ENCODE measurements around the gene KLC4. TPM values are rescaled to one million over a fixed set of nuclear protein-coding genes. Genes with fewer than 3 reads are reported as not detected.
"Not testable (repeated sequence)": the region's sequence is repeated elsewhere in the genome, so short reads cannot be mapped to it uniquely, and the experiment has no call there.

KLC4 gene
- total and polyA plus RNA-seq, 12 donors, result 17.9 to 43.7 (median 28.3) TPM

DNA sequence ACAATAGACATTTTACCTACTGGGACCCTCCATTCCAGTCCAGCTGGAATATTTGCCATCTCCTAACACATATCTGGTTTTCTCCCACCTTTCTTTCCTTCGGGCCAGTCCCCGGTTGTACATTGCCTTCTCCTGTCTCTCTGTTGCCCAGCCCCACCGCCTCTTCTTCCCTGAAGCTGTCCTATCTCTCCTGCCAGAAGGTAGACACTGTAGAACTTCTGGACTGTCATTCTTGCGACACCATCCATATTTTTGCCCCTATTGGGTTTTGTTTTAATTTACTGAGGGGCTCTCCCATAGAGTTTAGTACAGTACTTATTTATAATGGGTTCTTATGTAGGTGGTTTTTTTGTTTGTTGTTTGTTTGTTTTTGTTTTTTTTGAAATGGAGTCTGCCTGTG is 21.6 kb downstream of the KLC4 start:
- Histone ChIP-seq H3K27me3 (peaks cover 0 to 18% (median 15%) of the 10 kb centered on the region in 7 donors), H3K36me3 (no peaks in the 10 kb centered on the region), H3K27ac (no peak overlapping the region), H3K9me3 (no peaks in the 10 kb centered on the region), H3K4me1 (peaks cover 0 to 12% (median 10%) of the 10 kb centered on the region in 9 donors), H3K4me3 (no peak overlapping the region)
- intact Hi-C loops (cut with DNase I), result no loop called here
- ATAC-seq (no peak), DNase-seq (no peak)
- 92 to 97% methylated on average over 4 of the region's 4 CpGs for WGBS, 2 donors
- TF ChIP-seq, protein P1, sequence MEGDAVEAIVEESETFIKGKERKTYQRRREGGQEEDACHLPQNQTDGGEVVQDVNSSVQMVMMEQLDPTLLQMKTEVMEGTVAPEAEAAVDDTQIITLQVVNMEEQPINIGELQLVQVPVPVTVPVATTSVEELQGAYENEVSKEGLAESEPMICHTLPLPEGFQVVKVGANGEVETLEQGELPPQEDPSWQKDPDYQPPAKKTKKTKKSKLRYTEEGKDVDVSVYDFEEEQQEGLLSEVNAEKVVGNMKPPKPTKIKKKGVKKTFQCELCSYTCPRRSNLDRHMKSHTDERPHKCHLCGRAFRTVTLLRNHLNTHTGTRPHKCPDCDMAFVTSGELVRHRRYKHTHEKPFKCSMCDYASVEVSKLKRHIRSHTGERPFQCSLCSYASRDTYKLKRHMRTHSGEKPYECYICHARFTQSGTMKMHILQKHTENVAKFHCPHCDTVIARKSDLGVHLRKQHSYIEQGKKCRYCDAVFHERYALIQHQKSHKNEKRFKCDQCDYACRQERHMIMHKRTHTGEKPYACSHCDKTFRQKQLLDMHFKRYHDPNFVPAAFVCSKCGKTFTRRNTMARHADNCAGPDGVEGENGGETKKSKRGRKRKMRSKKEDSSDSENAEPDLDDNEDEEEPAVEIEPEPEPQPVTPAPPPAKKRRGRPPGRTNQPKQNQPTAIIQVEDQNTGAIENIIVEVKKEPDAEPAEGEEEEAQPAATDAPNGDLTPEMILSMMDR (IDR thresholded peaks at IDR 0.05), result no peak

DNA sequence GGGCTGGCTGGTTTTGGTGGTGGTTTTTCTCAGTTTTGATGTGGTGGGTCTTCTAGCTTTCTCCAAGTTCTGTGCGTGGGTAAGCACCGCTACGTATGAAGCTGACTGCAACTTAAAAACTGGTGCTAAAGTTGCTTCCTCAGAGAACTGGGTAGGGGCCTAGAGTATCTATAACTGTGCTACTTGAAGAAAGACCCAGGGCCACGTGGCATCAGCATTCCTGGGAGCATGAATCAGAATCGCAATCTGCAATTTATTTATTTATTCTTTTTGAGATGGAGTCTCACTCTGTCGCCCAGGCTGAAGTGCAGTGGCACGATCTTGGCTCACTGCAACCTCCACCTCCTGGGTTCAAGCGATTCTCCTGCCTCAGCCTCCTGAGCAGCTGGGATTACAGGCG is 22.5 kb downstream of the KLC4 start:
- H3K27ac ChIP-seq; H3K36me3 ChIP-seq; ATAC-seq; DNase-seq; intact Hi-C loops (cut with DNase I); H3K4me3 ChIP-seq; H3K9me3 ChIP-seq; H3K4me1 ChIP-seq: not testable (repeated sequence)
- 94 to 95% methylated on average over 9 of the region's 9 CpGs for WGBS, 2 donors
- H3K27me3 ChIP-seq, result peaks cover 0 to 11% (median 8%) of the 10 kb centered on the region in 7 donors

DNA sequence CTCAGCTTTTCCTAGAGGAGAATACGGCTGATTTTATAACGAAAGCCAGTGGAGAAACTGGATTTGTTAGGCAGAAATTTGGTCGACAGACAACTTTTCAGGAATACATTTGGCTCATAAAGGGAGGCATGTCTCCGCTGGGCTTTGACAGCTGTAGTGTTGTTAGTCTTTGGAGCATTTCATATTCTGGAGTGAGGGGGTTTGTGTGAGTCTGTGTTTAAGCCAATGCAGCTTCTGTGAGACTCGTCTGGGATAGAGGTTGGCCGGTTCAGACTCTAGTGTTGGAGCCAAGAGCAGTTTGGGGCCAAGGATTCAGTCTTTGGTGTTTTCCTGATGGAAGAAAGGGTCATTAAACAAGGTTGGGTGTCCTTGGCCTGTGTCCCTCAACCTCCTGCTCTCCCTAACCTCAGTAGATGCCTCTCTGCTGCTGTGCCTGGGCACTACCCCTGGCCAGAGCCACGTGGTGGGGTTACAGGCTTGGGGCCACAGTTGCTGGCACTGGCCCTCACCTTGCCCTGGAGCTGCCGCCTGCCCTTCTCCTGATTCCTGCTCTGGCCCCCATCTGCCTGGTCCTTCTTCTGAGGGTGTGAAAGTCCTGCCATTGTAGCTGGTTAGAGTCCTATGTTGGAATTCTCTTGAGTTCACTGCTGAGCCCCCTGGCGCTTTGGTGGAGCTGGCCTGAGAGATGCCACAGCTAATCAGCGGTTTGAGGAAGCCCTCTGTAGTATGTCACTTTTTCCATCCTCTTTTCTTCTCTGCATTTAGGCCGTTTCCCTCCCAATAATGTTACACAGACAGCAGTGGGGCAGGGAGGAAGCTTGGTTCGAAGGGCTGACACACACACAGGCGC is 23.6 kb downstream of the KLC4 start:
- intact Hi-C loops (cut with DNase I), result no loop called here
- Histone ChIP-seq H3K27ac (no peak overlapping the region), H3K4me3 (no peak overlapping the region), H3K36me3 (no peaks in the 10 kb centered on the region), H3K9me3 (no peaks in the 10 kb centered on the region), H3K27me3 (no peaks in the 10 kb centered on the region), H3K4me1 (no peaks in the 10 kb centered on the region)
- TF ChIP-seq, protein P1 (IDR thresholded peaks at IDR 0.05), result no peak
- 69 to 76% methylated on average over 13 of the region's 13 CpGs for WGBS, 2 donors
- peak in 2 of 8 donors; percentile 33 to 39 for ATAC-seq
- DNase-seq, result no peak

DNA sequence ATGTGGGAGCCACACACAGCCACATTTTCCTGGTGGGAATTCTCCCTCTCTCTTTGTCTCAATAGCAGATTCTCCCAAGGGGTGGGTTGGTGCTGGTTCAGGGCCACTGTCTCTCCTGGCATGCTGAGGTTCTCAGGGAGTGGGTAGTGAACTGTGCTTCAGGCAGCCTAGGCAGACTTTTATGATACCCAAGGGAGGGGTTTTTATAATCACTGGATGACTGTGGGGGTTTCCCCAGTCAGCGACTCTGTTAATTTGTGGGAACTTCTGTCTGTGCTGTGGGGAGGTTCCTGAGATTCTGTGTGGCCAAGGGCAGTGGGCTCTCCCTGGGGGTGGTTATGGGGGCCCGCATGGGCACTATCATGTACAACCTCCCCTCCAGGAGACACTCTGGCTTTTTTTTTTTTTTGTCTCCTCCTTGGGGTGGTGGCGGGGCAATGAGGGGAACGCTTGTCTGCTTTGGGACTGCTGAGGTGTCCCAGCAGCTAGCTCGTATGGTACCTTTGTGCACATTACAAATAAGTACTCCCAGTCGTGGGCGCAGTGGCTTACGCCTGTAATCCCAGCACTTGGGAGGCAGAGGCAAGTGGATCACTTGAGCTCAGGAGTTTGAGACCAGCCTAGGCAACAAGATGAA is 26.7 kb downstream of the KLC4 start:
- WGBS, 2 donors, result 82 to 90% methylated on average over 8 of the region's 8 CpGs
- no peaks in the 10 kb centered on the region for H3K36me3 ChIP-seq
- TF ChIP-seq, protein P1 (IDR thresholded peaks at IDR 0.05), result no peak
- H3K4me3 ChIP-seq, result no peak overlapping the region
- no peak overlapping the region for H3K27ac ChIP-seq
- no peaks in the 10 kb centered on the region for H3K4me1 ChIP-seq
- H3K9me3 ChIP-seq, result no peaks in the 10 kb centered on the region
- DNase-seq (no peak), ATAC-seq (no peak)
- no peaks in the 10 kb centered on the region for H3K27me3 ChIP-seq
- intact Hi-C loops (cut with DNase I), result no loop called here

DNA sequence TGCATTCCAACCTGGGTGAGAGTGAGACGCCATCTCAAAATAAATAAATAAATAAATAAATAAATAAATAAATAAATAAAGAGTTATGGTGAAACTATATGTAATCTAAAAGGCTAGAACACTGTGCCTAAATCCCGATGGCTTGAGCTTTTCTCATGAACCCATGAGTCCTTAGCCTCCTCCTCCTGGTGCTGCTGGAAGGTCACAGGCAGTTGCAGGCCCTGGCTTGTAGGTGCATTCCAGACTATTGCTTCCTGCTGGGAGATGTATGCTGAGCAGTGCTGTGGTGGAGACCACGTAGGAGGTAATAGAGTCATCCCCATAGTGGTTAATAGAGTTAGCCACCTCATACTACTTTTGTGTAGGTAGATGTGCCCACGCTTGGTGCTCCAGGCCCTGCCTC is 29.2 kb downstream of the KLC4 start:
- TF ChIP-seq, protein P1 (IDR thresholded peaks at IDR 0.05), result no peak
- H3K27me3 ChIP-seq, result no peaks in the 10 kb centered on the region
- no peak for DNase-seq
- no peaks in the 10 kb centered on the region for H3K9me3 ChIP-seq
- H3K36me3 ChIP-seq, result no peaks in the 10 kb centered on the region
- no peak overlapping the region for H3K4me3 ChIP-seq
- ATAC-seq, result no peak
- H3K4me1 ChIP-seq, result peaks cover 0 to 4% (median 0%) of the 10 kb centered on the region in 9 donors
- 90 to 97% methylated on average over 4 of the region's 4 CpGs for WGBS, 2 donors
- no peak overlapping the region for H3K27ac ChIP-seq
- intact Hi-C loops (cut with DNase I), result no loop called here

All from heart right ventricle (tissue), 16 donors.